Cardiac fibroblast (primary cell): ENCODE results near the gene PM20D1.

Experiments
- DNase-seq, 2 donors: peaks; one replicate each; pipeline versions ENCODE4 v3.0.0 to v3.0.0-alpha.2; 2010; ENCODE audit warnings: low read depth in 2 of 2
- H3K4me3 ChIP-seq, 2 donors: replicated peaks in 1 of 2; 1 replicate in 1 of 2; 2 replicates in 1 of 2; pipeline ENCODE4 v1.5.1; 2011; ENCODE audit warnings: low read depth in 2 of 2, low read length in 2 of 2, mild to moderate bottlenecking in 2 of 2, moderate library complexity in 1 of 2
- TF ChIP-seq, protein P1 (sequence below): IDR thresholded peaks from one replicate; pipeline ENCODE4 v1.5.1; 2011; ENCODE audit warnings: low read depth, mild to moderate bottlenecking, low read length, inconsistent platforms

PM20D1 gene

DNA sequence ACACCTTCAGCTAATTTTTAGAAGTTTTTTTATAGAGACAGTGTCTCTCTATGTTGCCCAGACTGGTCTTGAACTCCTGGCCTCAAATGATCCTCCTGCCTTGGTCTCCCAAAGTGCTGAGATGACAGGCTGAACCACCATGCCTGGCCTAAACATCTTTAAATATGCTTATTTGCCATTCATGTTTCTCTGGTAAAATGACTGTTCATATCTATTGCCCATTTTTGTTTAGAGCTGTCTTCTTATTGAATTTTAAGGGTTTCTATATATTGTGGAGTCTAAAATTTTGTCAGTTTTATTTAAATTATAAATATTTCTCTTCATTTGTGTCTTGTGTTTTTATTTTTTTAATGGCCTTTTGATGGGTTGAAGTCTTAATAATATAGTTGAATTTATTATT is 3.0 kb upstream of the PM20D1 start:
- TF ChIP-seq, protein P1, sequence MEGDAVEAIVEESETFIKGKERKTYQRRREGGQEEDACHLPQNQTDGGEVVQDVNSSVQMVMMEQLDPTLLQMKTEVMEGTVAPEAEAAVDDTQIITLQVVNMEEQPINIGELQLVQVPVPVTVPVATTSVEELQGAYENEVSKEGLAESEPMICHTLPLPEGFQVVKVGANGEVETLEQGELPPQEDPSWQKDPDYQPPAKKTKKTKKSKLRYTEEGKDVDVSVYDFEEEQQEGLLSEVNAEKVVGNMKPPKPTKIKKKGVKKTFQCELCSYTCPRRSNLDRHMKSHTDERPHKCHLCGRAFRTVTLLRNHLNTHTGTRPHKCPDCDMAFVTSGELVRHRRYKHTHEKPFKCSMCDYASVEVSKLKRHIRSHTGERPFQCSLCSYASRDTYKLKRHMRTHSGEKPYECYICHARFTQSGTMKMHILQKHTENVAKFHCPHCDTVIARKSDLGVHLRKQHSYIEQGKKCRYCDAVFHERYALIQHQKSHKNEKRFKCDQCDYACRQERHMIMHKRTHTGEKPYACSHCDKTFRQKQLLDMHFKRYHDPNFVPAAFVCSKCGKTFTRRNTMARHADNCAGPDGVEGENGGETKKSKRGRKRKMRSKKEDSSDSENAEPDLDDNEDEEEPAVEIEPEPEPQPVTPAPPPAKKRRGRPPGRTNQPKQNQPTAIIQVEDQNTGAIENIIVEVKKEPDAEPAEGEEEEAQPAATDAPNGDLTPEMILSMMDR: no peak
- no peak for DNase-seq
- H3K4me3 ChIP-seq: no peak overlapping the region

DNA sequence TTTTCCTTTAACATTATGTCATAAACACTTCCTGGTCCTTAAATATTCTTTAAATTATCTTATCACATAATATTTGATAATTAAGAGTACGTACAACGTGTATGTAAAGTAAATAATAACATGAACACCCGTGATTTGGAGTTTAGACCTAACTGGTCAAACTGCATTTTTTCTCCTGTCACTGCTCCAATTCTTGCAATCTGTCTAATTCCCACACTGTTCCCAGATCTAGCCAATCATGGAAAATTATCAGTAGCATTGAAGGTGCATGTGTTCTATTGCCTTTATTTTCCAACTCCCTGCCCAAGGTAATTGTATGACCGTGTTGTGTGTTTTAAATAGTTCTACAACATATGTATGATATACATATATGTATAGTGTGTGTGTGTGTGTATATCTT is 2.1 kb upstream of the PM20D1 start:
- DNase-seq: no peak
- H3K4me3 ChIP-seq: no peak overlapping the region
- TF ChIP-seq, protein P1: no peak

DNA sequence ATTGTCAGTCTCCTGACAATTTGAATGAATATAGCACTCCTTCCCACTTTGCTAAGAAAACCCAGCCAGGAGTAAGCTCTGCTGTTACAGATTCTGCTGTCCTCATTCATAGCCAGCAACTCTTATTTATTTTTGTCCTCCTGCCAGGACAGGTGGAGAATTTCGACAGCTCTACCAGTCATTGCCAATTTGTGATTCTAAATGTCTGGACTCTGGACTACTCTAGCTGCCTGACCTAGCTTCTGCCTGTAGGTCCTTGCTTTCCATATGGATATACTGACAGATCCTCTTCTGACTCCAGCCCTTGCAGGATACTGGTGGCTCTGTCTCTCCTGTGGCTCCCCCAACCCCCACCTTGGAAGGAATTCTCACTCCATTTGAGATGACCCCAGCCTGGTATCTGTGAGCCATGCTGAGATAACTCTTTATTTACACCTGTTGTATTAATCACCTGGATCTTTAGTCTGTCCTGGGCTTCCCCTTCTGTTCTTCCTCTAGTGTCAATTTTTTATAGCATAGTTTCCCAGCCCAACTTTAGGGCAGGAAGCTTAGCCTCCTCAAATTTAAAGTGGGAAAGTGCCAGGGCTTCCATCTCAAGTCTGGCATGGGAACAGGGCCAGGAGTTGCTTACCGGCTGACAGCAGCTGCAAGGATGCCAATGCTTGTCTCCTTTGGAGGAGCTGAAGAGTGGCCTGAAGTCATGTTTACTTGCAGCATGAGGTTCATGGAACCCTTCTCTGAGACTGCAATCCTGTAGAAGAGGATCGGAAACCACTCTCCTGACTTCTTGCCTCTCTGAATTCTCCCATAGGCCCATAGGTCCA is 6.7 kb downstream of the PM20D1 start:
- DNase-seq: no peak
- TF ChIP-seq, protein P1: no peak
- no peak overlapping the region for H3K4me3 ChIP-seq

- TF ChIP-seq, protein P1: no peak
- H3K4me3 ChIP-seq: no peak overlapping the region
- DNase-seq: no peak
These were observed 7.7 kb downstream of the PM20D1 start for GRCh38 chr1:205842229-205842628.

- TF ChIP-seq, protein P1: no peak
- H3K4me3 ChIP-seq: no peak overlapping the region
- no peak for DNase-seq
These were observed 9.6 kb downstream of the PM20D1 start for GRCh38 chr1:205840146-205840923.

DNA sequence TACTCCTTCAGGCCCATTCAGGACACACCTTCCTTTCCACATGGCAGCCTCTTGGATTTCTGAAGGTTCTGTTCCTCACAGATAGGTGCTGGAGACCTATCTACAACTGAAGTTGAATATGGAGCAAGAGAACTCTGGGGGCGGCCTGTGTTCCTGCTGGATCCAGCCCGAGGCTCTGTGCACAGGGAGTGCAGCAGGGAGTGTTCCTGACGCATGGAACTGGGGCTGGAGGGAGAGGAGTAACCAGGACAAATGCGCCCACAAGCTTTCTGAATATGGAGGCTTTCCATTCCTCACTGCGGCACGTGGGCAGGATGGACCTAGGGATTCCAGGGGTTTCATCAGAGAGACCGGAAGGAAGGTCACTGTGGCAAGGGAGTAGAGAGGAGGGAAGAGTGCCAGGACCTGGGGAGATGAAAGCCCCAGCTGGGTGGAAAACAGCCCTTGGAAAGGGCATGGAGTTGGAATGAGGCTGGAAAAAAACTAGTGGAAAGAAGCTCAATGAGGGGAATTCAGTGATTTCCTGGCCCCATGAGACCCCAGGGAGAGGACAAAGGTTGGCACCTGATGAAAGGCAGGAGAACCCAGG is 12.5 kb downstream of the PM20D1 start:
- no peak for DNase-seq
- TF ChIP-seq, protein P1: no peak
- no peak overlapping the region for H3K4me3 ChIP-seq
